MV-4-11 (cell line): Measurements from ENCODE around the gene RXFP4.

ENCODE experiments used
- DNase-seq: peaks from one replicate; lab custom pipeline; 2025; lab: John Stamatoyannopoulos, UW

RXFP4 gene

DNA sequence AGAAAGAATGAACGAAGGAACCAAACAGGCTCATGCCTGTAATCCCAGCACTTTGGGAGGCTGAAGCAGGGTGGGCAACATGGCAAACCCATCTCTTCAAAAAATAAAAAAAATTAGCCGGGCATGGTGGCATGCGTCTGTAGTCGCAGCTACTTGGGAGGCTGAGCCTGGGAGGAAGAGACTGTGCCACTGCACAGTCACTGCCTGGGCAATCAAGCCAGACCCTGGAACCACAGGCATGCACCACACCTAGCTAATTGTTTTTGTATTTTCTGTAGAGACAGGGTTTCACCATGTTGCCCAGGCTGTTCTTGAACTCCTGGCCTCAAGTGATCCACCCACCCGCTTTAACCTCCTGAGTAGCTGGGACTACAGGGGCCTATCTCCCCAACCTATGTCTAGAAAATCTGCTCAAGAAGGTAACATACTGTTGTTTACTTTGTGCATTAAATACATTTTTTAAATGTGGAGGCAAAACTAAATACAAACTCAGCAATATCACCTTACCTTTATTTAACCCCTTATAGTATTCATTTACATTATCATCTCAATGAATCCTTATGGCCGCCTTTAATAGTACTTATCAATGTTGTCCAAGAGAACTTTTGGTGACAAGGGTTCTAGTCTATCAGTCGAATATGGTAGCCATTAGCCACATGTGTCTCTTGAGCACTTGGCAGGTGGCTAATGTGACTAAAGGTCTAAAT lies 10.0 kb upstream of the RXFP4 start:
- DNase-seq = no peak

DNA sequence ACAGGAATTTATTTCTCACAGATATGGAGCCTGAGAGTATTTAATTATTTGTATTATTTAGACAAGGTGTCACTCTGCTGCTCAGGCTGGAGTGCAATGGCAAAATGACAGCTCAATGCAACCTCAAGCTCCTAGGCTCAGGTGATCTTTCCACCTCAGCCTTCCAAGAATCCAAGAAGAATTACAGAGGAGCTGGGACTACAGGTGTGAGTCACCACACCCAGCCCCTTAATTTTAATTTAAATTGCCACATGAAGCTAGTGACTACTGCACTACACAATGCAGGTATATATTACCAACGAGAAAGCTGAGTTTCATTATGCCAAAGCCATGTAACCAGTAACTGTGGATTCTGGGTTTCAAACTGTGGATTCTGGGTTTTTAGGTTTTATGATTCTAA lies 9.4 kb upstream of the RXFP4 start:
- DNase-seq = no peak

DNA sequence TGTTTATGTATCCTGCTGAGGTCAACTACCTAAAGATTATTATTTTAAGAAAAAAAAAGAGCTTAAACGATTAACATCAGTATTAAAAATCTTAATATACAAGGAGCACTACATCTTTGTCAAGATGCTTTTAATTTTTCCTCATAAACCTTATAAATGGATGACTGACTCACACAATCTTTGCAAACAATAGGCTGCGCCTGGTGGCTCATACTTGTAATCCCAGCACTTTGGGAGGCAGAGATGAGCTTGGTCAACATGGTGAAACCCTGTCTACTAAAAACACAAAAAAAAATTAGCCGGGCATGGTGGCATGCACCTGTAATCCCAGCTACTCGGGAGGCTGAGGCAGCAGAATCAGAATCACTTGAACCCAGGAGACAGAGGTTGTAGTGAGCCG lies 9.0 kb upstream of the RXFP4 start:
- no peak for DNase-seq

DNA sequence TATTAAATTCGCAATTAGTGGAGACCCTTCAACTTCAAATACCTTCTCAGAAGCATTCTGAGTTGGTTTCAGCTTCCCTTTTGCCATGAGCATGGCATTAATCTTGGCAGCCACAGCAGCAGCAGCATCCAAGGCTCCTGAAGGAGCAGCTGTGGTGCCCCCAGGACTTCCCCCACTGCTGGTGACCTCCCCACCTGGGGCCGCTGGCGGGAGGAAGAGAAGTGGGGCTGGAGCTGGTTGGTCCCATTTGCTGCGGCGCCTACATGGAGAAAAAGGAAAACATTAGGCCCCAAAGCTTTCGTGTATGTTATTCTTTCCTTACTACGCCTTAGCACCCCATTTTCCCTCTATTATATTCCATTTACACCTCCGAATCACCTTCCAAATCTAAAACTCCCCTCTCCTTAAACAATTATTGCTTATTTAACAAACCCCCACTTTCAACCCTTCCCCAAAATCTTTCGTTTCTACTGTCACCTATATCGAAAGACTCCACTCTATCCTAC lies 7.8 kb upstream of the RXFP4 start:
- DNase-seq = peak; percentile 17

DNA sequence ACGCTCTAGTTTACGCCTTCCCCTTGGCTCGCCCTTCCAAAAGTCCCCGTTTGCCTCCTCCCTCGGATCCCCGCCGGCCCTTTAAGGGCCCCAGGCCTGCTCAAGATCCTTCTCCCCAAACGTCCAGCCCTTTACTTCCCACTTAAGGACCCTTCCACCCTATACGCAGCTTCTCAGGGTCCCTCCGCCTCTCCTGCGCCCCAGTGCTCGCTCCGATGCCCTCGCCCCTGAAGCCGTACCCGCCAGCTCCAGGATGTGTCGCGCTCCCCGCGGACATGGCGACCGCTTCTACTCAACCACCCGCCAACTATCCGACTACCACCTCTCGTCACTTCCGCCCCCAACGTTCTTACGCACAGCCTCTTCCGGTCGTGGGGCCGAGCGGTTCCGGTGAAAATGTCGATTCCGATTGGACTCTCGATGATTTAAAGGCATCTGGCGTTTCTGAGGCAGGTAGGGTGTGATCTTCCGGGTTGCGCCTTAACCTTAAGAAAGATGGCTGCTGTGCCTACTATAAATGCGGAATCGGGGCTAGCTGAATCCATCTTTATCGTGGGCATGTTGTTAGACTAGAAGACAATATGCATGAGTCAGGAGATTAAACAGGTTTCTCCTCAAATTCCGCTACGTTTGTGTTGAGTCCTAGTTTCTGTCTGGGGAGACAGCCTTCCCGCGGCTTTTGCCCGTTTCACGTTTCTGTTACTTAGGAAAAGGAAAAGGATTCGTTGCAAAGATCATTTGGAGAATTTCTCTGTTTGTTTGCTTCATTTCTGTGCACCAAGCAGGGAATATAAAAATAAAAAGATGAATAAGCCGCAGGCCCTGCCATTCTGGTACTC lies 7.1 kb upstream of the RXFP4 start, which contains the start of gene KHDC4:
Gene KHDC4 (minus strand): TSS at position 317 of the 839 bp plus-strand sequence. CDS start 40 bp downstream, at position 277.
- peak; percentile 99 for DNase-seq

DNA sequence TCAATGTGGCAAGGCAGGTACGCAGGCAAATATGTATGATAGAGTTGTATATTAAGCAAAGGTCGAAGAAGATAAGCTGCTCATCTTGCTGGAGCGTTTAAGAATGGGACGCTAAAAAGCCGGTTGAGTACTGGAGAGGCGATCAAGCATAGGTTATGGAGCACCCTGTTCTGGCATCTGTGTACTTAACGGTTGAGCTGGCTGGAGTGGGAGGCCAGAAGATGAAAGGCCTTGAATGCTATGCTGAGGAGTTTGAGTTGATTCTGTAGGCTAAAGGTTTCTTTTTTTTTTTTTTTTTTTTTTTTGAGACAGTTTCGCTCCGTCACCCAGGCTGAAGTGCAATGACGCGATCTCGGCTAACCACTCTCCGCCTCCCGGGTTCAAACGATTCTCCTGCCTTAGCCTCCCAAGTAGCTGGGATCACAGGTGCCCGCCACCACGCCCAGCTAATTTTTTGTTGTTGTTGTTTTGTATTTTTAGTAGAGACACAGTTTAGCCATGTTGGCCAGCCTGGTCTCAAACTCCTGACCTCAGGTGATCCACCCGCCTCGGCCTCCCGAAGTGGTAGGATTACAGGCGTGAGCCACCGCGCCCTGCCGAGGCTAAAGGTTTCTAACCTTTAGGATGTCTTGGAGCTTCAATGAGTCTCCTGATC lies 6.4 kb upstream of the RXFP4 start:
- peak; percentile 29 for DNase-seq

DNA sequence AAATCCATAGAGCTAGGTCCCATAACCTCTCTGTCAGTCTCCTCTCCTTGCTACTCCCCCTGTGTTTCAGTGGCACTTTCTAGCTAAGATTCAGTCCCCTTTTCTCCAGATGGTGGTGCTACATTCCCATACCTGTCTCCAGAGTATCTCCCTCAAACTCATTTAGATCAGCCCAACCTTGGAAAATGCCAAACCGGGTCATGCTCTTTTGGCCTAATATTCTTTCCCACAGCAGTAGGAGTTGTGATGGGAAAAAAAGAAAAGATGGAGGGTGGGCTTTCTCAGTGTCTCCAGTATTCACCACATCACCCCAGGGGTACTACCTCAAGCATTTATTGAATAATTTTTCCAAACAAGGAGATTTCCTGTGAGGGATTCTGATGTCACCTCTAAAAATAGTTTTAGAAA lies 3.2 kb upstream of the RXFP4 start:
- peak; percentile 70 for DNase-seq

DNA sequence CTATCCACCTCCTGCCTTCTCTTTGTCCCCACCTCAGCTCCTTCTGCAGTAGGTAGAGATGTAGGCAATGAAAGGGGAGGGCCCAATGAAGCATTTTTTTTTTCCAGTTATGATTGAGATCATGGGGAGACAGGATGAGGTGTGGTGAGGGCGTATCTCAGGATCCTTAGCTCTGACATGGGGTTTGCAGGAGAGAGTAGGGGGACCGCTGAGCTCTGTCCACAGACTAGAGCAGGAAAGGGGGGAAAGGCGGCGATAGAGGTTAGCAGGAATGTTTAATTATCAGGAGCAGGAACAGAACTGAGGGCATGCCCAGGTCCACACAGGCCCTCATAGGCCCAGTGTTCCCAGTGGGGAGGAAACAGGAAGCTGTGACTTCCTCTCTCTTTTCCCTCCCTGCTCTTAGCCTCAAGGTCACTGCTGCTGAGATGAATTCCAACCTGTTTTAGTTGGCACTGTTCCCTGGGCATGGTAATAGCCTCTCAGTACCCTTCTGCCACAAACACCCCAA lies 901 bp upstream of the RXFP4 start:
- peak; percentile 56 for DNase-seq

DNA sequence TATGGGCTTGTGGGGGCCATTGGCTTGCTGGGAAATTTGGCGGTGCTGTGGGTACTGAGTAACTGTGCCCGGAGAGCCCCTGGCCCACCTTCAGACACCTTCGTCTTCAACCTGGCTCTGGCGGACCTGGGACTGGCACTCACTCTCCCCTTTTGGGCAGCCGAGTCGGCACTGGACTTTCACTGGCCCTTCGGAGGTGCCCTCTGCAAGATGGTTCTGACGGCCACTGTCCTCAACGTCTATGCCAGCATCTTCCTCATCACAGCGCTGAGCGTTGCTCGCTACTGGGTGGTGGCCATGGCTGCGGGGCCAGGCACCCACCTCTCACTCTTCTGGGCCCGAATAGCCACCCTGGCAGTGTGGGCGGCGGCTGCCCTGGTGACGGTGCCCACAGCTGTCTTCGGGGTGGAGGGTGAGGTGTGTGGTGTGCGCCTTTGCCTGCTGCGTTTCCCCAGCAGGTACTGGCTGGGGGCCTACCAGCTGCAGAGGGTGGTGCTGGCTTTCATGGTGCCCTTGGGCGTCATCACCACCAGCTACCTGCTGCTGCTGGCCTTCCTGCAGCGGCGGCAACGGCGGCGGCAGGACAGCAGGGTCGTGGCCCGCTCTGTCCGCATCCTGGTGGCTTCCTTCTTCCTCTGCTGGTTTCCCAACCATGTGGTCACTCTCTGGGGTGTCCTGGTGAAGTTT lies 550 bp downstream of the RXFP4 start:
- no peak for DNase-seq

DNA sequence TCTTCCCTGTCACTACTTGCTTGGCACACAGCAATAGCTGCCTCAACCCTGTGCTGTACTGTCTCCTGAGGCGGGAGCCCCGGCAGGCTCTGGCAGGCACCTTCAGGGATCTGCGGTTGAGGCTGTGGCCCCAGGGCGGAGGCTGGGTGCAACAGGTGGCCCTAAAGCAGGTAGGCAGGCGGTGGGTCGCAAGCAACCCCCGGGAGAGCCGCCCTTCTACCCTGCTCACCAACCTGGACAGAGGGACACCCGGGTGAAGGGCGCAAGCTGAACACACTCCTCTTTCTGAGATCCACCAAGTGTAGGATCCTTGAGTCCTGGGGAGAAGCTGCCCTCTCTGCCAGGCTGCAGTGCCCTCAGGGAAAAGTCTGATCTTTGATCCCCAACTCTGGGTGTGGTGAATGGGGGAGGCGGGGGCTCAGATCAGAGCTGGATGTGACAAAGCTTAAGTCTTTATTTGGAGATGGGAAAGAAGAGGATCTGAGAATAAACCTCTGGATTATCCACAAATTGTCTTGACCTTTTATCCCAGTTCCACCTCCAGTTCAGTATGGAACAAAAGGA lies 1.2 kb downstream of the RXFP4 start:
- DNase-seq = no peak

DNA sequence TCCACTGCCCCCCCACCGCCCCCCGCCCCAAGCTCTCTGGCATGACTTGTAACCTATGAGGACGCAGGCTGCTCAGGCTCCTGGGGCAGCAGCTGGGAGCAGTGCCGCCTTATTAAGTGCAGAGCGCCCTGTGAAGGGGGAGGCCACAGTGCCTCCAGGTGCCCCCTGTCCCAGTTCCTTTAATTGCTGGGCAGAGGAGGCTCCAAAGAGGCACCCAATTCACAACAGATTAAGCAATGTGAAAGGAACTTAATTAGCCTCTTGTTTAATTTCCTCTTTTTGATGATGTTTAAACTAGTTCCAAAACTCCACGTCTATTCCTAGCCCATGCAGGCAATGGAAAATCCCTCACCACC lies 3.0 kb downstream of the RXFP4 start:
- peak; percentile 77 for DNase-seq

DNA sequence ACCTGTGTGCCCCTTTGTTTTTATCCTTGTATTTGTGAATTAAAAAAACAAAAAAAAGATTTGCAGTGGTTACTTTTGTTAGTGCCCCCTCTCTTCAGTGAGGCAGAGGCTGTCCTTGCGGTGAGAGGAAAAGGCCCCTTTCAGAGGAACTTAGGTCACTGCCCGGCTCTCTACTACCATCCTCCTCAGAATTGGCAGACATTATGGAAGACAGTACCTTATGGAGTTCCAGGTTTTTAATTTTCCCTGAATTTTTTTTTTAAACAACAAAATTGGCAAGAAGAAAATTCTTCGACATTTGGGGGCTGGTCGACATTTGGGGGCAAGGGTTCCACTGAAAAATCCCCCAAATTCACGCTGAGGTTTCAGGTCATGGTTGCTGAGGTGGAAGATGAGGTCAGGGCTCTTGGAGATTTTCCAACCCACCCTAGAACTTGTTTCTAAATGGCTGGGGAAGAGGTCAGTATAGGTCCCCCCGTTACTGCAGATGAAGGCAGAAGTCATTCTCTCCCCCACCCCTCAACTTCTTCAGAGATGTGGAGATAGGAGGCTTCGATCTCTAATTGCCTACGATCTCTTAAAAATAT lies 5.3 kb downstream of the RXFP4 start:
- no peak for DNase-seq

DNA sequence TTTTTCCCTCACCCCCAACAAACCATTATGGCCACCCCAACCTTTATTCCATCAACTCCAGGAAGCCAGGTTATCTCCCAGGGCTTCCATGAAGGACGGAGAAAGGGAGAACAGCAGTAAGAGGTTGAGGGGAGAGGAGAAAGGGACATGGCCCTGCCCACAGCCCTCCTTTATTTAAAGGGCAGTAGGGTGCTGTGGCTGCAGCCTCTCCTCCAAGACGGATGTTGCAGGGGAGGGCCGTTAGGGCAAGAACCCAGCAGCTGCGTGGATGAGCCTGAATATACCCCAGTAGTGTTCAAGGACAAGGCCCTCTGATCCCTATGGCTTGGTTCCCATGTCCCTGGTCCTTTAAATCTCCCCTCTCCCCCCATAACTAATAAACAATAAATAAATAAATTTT lies 5.9 kb downstream of the RXFP4 start:
- no peak for DNase-seq

DNA sequence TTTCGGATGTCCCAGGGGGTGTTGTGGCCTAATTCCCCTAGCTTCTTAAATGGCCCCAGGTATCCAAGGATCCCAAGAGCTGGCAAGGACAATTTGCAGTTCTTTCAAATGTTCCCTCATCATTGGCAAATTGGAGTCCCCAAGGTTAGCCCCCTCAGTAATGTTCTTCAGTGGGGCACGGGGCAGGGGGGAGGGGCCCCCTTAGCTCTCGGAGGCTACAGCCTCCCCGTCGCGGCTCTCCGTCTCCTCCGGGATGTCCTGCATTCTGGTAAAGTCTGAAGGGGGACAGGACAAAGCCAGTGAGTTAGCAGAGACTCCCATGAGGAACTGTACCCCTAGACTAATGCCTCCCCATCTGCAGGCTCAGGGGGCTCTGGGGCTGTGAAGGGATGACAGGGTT lies 6.3 kb downstream of the RXFP4 start:
- DNase-seq = no peak

DNA sequence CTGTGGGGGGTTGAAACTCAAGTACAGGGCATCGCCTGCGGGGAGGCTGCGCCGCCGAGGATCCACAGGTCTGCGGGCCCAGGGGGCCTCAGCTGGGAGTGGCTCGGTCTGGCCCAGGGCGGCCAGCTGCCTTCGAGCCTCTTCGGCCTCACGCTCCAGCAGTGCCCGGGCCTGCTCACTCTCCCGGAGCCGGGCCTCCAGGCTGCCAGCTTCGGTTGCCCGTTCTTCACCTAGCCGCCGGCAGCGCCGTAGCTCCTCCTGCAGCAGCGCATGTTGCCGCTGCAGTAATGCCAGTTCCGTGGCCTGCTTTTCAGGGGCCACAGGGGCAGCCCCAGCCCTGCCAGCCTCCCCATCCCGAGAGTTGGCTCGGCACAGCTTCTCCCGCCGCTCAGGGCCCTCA lies 9.4 kb downstream of the RXFP4 start:
- no peak for DNase-seq

DNA sequence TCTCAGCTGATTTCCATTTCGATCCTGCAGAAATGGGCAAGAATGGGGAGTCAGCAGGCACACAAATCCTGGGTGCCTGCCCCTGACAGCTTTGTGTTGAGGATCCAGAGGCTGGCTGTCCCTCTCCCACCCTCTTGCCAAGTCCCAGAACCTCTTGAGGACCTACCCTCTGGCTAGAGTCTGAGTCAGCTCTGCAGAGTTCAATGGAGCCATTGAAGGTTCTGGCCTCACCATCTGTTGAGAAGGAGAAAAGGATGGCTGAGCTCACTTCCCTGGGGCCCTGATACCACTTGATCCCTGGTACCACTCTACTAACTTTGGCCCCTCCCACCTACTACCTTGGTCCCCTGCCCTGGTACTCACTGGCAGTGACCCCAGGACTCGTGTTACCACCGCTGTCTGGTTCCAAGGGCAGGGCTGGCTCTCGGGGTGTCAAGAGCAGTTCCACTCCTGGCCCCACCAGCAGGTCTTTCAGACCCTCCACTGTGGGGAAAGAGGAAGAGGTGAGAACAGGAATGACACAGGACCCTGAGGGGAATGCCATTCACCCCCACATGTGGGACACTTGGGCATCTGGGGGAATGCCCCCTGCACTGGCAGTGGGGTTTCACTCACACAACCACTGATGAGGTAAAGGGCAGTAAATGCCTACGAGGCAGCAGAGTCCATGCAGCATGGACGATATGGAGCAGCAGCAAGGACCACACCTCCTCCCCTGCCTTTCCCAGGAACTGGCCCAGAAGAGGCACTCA lies 10.5 kb downstream of the RXFP4 start:
- DNase-seq = no peak

DNA sequence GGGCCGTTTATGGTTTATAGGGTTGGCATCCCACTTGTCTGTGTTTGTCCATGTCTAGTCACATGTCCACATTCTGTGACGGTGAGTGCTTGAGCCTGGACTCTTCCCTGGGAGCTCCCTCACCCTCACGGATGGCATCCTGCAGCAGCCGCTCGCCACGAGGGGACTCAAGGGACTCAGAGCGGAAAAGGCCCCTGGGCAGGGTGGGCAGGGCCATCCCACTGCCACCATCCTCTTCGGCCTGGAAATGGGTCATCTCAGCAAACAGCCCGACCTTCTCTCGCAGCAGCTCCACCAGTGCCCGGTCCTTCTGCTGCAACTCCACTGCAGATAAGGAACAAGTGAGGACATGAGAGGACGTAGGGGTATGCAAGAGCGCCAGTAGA lies 11.1 kb downstream of the RXFP4 start:
- DNase-seq = no peak

DNA sequence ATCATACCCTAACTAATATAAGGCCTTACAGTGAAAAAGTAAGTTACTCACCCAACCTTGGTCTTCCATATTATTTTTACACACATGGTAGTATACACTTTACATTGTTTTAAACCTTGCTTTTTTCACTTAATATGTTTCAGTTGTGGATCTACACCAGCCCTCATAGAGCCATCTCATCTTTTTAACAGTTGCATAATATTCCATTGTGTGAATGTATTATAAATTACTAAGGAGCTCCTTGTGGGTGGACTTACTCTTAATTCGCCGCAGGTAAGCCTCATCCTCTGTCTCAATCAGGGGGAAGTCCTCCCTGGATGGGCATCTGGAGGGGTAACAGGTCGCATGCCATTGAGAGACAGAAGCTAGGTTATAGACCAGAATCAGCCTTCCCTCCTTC lies 13.2 kb downstream of the RXFP4 start:
- no peak for DNase-seq

DNA sequence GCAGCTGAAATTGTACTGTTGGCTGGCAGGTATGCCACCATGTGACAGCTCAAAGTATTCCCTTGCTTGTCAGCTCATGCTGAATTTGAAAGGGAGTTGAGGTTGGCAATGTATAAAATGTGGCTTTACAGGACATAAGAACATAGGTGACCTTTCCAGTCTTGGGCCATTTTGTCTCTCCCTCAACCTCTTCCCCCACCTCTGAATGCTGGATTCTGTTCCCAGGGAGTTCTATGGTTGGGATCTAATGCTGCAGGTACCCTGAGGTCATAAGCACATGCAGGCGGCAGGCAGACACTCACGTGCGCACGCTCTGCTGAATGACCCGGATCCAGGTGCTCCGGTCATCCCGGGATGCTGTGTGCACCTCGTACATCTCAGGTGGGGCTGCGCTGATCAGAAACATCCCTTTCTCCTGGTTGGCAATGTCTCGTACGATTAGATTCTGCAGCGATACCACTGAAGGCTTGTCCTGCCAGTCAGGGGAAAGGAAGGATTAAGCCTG lies 16.0 kb downstream of the RXFP4 start:
- no peak for DNase-seq

DNA sequence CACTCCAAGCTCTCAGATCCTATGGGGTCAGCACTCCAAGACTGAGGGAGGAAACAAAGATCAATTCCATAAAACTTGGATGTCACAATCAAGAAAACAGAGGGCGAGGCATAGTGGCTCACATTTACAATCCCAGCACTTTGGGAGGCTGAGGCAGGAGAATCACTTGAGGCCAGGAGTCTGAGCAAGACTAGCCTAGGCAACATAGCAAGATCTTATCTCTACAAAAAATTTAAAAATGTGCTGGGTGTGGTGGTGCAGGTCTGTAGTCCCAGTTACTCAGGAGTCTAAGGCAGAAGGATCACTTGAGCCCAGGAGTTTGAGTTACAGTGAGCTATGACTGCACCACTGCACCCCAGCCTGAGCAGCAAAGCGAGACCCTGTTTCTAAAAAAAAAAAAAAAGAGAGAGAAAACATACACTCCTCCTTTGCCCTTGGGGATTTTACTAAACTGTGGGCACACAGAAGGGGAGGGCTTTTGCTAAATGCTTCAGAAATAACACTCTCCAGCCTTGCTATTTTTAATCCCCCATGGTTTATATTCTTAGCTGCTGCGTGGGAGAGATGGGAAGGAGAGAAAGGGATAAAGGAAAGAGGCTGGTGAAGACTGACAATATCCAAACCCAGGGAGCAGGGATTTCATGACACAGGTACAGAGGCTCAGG lies 18.8 kb downstream of the RXFP4 start:
- DNase-seq = no peak
